Measurements from ENCODE around the gene POP4. TPM values are rescaled to one million over a fixed set of nuclear protein-coding genes. Genes with fewer than 3 reads are reported as not detected.

POP4 gene
- total RNA-seq, 4 donors from 2014 or later, result 53.4 to 91.4 (median 87.8) TPM

DNA sequence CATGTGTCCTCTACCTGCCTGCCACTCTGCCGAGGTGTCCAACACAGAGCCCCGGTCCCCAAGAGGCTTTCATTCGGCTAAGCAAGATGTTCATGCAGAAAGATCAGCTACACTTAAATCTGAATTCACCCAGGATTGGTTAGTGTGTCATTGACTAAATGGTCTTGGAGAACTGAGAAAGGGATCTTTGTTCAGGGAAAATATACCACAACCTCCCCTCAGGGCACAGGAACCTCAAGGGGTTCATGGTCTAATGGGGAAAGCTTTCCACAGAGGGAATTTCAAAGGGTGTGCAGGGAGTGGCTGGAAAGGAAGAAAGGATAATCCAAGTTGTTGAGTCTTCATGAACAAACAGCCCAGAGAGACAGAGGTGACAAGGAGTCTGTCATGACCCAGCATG lies 14.4 kb upstream of the POP4 start:
- Histone ChIP-seq H3K27ac (no peak overlapping the region), H3K4me1 (peaks cover 0 to 10% of the 10 kb centered on the region in 2 donors), H3K27me3 (no peaks in the 10 kb centered on the region), H3K4me3 (replicated peaks in 1 of 3) (no peak overlapping the region), H3K9me3 (no peaks in the 10 kb centered on the region), H3K36me3 (no peaks in the 10 kb centered on the region)
- 71 to 90% methylated on average over 3 of the region's 3 CpGs for whole genome bisulfite sequencing, 2 donors
- TF ChIP-seq, protein P1, sequence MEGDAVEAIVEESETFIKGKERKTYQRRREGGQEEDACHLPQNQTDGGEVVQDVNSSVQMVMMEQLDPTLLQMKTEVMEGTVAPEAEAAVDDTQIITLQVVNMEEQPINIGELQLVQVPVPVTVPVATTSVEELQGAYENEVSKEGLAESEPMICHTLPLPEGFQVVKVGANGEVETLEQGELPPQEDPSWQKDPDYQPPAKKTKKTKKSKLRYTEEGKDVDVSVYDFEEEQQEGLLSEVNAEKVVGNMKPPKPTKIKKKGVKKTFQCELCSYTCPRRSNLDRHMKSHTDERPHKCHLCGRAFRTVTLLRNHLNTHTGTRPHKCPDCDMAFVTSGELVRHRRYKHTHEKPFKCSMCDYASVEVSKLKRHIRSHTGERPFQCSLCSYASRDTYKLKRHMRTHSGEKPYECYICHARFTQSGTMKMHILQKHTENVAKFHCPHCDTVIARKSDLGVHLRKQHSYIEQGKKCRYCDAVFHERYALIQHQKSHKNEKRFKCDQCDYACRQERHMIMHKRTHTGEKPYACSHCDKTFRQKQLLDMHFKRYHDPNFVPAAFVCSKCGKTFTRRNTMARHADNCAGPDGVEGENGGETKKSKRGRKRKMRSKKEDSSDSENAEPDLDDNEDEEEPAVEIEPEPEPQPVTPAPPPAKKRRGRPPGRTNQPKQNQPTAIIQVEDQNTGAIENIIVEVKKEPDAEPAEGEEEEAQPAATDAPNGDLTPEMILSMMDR (IDR thresholded peaks at IDR 0.05), result no peak
- TF ChIP-seq POLR2A (IDR thresholded peaks at IDR 0.05), result no peak
- no peak for DNase-seq
- intact Hi-C loops (cut with DNase I), result no loop called here

DNA sequence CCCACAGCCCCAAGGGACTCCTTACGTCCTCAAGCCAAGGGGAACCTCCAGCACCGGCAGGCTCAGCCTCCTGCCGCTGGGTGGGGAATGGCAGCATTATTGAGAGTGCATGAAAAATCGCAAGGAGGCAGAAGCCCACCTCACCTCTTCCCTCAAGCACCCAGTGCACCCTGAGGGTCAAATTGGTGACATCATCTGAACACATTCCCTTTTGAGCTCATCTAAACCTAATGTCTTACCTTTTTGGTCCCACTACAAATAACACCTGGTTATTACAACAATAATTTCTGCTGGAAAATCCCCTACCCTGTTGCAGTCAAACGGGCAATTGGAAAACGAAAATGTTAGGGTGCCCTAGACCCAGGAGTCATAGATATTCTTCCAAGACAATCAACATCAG lies 12.2 kb upstream of the POP4 start:
- WGBS, 2 donors, result 82 to 88% methylated on average over 6 of the region's 6 CpGs
- intact Hi-C loops (cut with DNase I), result no loop called here
- Histone ChIP-seq H3K36me3 (no peaks in the 10 kb centered on the region), H3K27ac (no peak overlapping the region), H3K4me3 (replicated peaks in 1 of 3) (no peak overlapping the region), H3K27me3 (no peaks in the 10 kb centered on the region), H3K4me1 (peaks cover 0 to 15% of the 10 kb centered on the region in 2 donors), H3K9me3 (no peaks in the 10 kb centered on the region)
- DNase-seq, result no peak
- TF ChIP-seq, protein P1 (IDR thresholded peaks at IDR 0.05), result no peak
- no peak for TF ChIP-seq POLR2A (IDR thresholded peaks at IDR 0.05)

DNA sequence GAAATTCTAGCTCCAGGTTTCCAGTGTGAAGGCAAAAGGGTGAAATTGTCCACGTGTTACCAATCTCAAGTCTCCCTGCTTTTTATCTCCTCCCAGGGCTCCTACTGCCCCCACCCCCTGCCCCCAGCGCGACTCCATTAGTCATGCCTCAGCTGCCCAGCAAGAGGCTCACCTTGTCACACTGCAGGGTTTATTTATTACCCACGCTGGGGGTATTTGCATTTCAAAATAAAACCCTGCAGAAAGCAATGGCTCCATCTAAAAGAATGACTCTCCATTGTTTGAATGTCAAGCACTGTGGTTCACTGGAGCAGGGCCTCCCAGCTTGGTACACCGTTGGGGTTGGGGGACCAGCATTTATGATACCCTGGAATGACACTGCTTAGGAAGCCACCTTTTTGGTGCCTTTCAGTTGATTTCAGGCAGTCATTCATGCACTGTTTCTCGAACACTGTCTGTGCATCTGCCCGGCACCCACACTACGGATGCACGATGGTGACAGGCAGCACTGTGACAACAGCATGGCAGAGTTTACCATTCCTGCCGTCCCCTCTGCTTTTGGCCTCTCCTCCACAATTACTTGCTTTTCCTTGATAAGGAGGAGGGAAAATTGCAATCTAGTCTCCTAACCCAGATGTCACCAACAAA lies 9.9 kb upstream of the POP4 start:
- WGBS, 2 donors, result 22 to 26% methylated on average over 10 of the region's 10 CpGs
- no peaks in the 10 kb centered on the region for H3K36me3 ChIP-seq
- H3K4me1 ChIP-seq, result peaks cover 0 to 15% of the 10 kb centered on the region in 2 donors
- H3K27ac ChIP-seq, result no peak overlapping the region
- DNase-seq, result peak; percentile 34
- intact Hi-C loops (cut with DNase I), result no loop called here
- H3K4me3 ChIP-seq (replicated peaks in 1 of 3), result no peak overlapping the region
- no peaks in the 10 kb centered on the region for H3K27me3 ChIP-seq
- H3K9me3 ChIP-seq, result no peaks in the 10 kb centered on the region
- TF ChIP-seq POLR2A (IDR thresholded peaks at IDR 0.05), result no peak
- TF ChIP-seq, protein P1 (IDR thresholded peaks at IDR 0.05), result no peak

DNA sequence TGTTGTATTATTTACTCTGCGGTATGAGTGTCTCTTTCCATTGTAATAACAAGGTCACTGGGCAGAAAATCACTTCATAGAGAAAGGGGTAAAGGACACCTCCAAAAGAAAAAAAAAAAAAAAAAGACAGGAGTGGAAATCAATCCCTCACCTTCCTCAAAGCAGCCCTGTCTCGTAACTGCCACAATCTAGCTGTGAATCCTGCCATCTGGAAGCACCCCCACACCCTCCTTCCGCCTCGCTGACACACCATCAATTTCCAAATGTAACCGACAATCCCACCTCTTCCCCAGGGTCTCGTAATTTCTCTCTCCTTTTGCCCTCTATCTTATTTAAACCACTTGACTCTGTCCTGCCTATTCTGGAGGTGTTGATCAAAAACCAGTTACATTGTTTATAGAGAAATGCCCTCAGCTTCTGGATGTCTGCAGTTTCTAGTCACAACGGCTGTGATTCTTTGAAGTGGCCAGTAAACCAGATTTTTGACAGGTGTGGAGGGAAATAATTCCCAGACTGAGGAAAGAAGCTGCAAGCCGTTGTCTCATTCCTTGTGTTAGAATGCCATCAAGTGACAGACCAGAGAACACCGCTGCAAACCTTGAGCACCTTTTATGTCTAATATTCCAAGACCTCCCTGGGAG lies 9.1 kb upstream of the POP4 start:
- H3K9me3 ChIP-seq, result no peaks in the 10 kb centered on the region
- DNase-seq, result no peak
- TF ChIP-seq, protein P1 (IDR thresholded peaks at IDR 0.05), result peak in 3 of 6 experiments; percentile 14 to 22 (median 16)
- no peak for TF ChIP-seq POLR2A (IDR thresholded peaks at IDR 0.05)
- 35 to 36% methylated on average over 9 of the region's 9 CpGs for WGBS, 2 donors
- intact Hi-C loops (cut with DNase I), result no loop called here
- H3K27me3 ChIP-seq, result no peaks in the 10 kb centered on the region
- H3K36me3 ChIP-seq, result no peaks in the 10 kb centered on the region
- no peak overlapping the region for H3K27ac ChIP-seq
- H3K4me3 ChIP-seq (replicated peaks in 1 of 3), result no peak overlapping the region
- peaks cover 0 to 15% of the 10 kb centered on the region in 2 donors for H3K4me1 ChIP-seq

DNA sequence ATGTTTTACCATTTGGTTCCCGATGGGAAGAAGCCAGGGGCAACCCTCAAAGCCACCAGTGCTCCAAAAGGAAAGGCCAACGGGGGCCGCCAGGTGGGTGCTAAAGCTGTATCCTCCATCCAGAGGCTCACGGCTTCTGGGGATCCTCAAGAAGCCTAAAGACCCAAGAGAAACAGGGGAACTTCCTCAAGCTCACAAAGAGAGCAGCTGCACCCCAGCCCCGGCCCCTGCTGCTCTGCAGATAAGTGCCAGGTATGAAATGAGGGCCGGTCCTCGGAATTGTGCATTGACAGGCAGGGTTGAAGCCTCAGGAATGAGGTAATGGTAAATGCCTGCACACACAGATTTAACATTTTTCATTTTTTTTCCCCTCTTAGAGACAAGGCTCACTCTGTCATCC lies 8.0 kb upstream of the POP4 start:
- Histone ChIP-seq H3K4me3 (replicated peaks in 1 of 3) (no peak overlapping the region), H3K4me1 (peaks cover 0 to 15% of the 10 kb centered on the region in 2 donors), H3K27me3 (no peaks in the 10 kb centered on the region), H3K27ac (no peak overlapping the region), H3K36me3 (no peaks in the 10 kb centered on the region), H3K9me3 (no peaks in the 10 kb centered on the region)
- TF ChIP-seq POLR2A (IDR thresholded peaks at IDR 0.05), result no peak
- TF ChIP-seq, protein P1 (IDR thresholded peaks at IDR 0.05), result no peak
- DNase-seq, result no peak
- intact Hi-C loops (cut with DNase I), result no loop called here
- WGBS, 2 donors, result 63 to 66% methylated on average over 7 of the region's 7 CpGs

Data from thyroid gland (tissue), 4 donors.